HG02884 (cell line): Measurements from ENCODE around the gene SPON2.
A peak's percentile ranks its signal among the peaks of the same experiment; 100 is the strongest.

Experiments used
- ATAC-seq: cut with Tn5 transposase; IDR thresholded peaks from one replicate; pipeline ENCODE4 v1.9.1; 2021; ENCODE audit warnings: mild to moderate bottlenecking, moderate library complexity; ENCODE audit not compliant: unreplicated experiment

SPON2 gene

GRCh38 chr4:1172971-1173757, 781 bp upstream of the SPON2 start:
- no peak for ATAC-seq

- no peak for ATAC-seq
These were observed 814 bp downstream of the SPON2 start for GRCh38 chr4:1171311-1172227.

DNA sequence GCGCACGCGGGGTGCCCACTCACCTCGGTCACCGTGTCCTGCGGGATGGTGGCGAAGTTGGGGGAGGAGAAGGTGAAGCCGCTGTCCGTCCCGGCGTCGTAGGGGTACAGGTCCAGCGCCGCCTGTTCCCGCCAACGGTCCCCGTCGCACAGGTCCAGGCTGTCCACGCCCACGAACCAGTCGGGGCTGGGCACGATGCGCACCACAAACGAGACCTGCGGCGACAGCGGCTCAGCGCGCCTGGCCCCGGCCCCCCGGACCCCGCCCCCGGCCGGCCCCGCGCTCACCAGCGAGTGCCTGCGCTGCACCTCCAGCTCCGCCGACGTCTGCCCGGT, 1.4 kb downstream of the SPON2 start:
- no peak for ATAC-seq

DNA sequence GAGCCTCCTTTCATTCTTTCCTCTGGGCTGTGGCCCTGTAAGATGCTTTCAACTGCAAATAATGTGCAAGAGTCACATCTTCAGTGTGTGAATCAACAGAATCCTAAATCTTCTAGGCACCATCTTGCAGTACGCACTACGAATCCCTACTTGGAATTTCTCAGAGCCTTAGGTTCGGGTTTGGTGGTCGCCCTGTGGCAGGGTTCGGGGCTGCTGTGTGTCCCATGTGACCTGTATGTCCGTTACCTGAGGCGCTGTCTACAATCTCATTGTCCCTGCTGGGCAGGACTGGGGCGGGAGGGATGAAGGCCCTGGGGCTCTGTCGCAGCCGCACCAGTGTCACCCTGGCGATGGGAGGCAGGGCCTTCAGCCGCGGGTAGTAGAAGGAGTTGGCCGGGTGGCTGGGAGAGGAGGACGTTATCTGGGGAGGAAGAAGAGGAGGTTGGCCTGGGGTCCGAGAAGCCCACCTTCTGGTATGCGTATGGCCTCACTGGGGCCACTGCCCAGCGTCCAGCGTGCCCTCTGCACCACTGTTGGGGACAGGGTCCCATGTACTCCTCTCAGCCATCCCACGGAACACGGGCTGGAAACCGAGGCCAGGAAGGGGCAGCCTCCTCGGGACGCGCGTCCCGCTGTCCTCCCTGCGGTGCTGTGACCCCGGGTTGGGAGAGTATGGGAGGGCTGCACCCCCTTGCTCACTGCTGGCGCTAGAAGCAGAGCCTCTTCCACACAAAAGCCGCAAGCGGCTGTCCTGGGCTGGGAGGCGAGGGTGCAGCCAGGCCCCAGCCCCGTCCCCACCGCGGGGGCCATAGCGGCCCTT, 2.0 kb downstream of the SPON2 start:
- ATAC-seq: no peak

DNA sequence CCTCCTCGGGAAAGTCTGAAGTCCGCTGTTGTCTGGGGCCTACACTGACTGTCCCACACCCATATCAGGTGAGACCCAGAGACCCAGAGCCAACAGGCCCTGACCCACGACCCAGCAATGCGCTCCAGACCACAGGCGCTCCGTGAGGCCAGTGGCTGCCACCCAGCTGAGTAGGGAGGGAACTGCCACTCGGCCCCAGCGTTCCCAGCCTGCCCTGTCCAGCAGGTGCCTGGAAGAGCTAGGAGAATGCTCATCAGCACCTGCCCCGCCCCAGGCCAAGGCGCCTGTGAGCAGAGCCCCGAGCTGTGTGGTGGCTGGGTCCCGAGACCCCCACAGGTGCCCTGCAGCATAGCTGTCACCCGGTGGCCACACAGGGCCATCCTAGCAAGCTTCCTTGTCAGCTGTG, 2.7 kb downstream of the SPON2 start:
- no peak for ATAC-seq

- no peak for ATAC-seq
These were observed 3.2 kb downstream of the SPON2 start for GRCh38 chr4:1169171-1169671.

DNA sequence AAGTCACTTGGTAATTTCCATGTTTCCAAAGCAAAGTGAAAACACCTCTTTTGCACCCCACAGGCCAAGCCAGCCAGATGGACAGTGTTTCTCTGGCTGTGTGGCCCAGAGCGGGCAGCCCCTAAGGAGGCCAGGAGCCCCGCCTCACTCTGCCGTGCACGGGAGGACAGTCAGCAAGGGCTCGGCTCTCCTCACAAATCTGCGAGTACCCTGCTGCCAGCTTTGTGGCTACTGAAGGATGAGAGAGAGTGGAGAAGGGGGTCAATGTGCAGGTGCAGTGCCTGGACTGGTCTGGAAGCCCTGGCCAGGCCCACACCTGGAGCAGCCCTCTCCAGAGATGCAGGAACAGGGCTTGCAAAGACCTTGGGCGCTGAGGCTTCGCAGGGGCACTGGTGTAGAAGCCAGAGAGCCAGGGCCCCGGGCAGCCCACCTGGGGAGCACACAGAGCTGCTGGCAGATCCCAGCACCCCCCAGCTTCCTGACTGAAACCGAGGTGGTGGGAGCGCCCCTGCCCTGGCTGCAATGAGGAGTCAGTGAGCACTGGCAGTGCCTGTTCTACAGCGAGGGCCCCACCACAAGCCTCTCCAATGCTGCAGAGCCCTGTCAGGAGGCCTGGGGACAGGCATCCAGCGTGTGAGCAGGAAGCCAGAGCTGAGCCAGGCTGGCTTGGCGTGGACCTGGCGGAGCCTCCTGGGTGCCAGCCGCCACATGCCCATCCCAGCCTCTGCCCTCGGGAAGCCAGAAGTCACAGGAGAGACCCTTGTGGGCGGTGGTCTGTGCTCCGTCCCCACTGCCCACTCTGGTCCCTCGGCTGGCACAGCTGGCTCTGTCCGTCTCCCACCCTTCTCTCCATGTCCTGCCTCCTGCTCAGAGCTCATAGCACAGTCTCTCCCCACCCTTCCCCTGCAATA, 3.9 kb downstream of the SPON2 start:
- ATAC-seq: no peak

GRCh38 chr4:1167244-1167949, 5.0 kb downstream of the SPON2 start:
- ATAC-seq: peak; percentile 80

GRCh38 chr4:1166509-1167243, 5.7 kb downstream of the SPON2 start:
- no peak for ATAC-seq

GRCh38 chr4:1164956-1165545, 7.3 kb downstream of the SPON2 start:
- no peak for ATAC-seq

- ATAC-seq: no peak
These were observed 7.9 kb downstream of the SPON2 start for GRCh38 chr4:1164444-1164843.

GRCh38 chr4:1164040-1164439, 8.3 kb downstream of the SPON2 start:
- no peak for ATAC-seq

- ATAC-seq: no peak
These were observed 12.0 kb downstream of the SPON2 start for GRCh38 chr4:1160351-1160750.

DNA sequence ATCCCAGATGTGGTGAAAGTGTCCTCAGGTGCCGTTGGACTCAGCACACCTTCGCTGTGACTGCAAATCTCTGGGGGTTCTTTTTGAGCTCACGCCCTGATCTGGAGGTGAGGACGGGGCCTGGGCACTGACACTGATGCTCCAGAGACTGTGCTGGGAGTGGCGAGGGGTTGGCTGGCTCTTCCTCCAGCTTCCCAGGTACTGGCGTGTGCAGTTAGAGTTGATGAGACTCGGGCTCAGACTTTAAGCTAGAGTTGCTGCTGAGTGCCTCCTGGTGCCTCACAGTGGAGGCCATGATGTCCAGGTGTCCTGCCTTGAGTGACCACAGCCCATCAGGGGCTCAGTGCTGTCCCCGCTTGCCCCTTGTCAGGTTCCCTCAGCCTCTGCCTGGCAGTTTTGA, 16.3 kb downstream of the SPON2 start:
- ATAC-seq: no peak

DNA sequence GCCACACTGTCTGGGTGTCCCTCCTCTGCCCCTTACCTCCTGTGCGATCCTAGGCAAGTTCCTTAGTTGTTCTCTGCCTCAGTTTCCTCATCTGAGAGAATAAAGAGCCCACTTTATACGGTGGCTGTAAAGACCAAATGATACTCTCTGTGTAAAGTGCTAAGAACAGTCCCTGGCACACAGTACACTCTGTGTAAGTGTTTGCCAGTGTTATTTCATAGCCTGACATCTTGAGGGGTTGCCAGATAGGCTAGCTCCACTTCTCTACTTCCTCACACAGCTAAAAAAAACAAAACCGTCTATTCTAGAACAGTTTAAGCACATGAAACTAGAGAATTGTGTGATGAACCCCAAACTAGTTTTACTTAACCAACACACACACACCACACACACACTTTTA, 17.1 kb downstream of the SPON2 start:
- ATAC-seq: no peak

GRCh38 chr4:1154523-1155182, 17.7 kb downstream of the SPON2 start:
- ATAC-seq: no peak

- ATAC-seq: no peak
These were observed 18.3 kb downstream of the SPON2 start for GRCh38 chr4:1154126-1154522.

DNA sequence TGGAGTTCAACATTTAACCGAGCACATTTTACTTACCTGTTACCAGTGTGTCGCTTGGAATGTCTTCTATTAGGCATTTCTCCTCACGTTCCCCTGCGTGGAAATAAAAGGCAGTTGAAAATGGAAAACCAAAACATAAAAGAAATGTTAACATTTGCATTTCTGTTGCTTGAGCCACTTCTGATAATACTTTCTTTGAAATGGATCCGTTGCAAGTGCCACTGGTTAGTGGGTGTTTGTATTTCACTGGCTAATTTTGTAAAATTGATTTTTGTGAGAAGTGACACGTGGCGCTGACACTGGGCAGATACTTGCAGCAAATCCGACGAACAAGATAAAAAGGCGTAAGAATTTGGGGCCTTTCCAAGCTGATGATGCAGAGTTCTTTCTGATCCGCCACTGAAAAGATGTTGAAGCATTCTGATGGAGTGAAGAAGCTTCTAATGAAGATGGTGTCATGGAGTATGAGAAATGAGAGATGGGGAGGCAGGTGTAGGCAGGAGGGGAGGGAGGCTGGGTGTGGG, 18.8 kb downstream of the SPON2 start:
- no peak for ATAC-seq
